HEK293T (cell line): Measurements from ENCODE around the gene CRIM1.

Experiments
- ARNT ChIP-seq: fragments of 450-650 bp; IDR thresholded peaks from 2 replicates; pipeline ENCODE4 v1.6.1; 2017; ENCODE audit warnings: mild to moderate bottlenecking
- BHLHE40 ChIP-seq: fragments of 450-650 bp; IDR thresholded peaks from 2 replicates; pipeline ENCODE4 v1.6.1; 2016; ENCODE audit warnings: mild to moderate bottlenecking, moderate library complexity, borderline replicate concordance
- ELF4 ChIP-seq: fragments of 450-650 bp; IDR thresholded peaks from 2 replicates; pipeline ENCODE4 v1.6.1; 2017; ENCODE audit warnings: antibody characterized with exemption
- FOXA1 ChIP-seq: fragments of 450-650 bp; IDR thresholded peaks from 2 replicates; pipeline ENCODE4 v1.6.1; 2016; ENCODE audit warnings: mild to moderate bottlenecking
- FOXK2 ChIP-seq: fragments of 450-650 bp; IDR thresholded peaks from 2 replicates; pipeline ENCODE4 v1.6.1; 2016; ENCODE audit warnings: mild to moderate bottlenecking
- FOXM1 ChIP-seq: fragments of 450-650 bp; IDR thresholded peaks from 2 replicates; pipeline ENCODE4 v1.6.1; 2017; ENCODE audit warnings: mild to moderate bottlenecking, borderline replicate concordance
- HDGF ChIP-seq: fragments of 450-650 bp; IDR thresholded peaks from 2 replicates; pipeline ENCODE4 v1.6.1; 2017; ENCODE audit warnings: antibody characterized with exemption, borderline replicate concordance
- LEF1 ChIP-seq: fragments of 450-650 bp; IDR thresholded peaks from 2 replicates; pipeline ENCODE4 v1.6.1; 2017; ENCODE audit warnings: mild to moderate bottlenecking, borderline replicate concordance
- SP1 ChIP-seq: fragments of 450-650 bp; IDR thresholded peaks from 2 replicates; pipeline ENCODE4 v1.6.1; 2017
- ZNF384 ChIP-seq: fragments of 450-650 bp; IDR thresholded peaks from 2 replicates; pipeline ENCODE4 v1.6.1; 2016

GRCh38 chr2:36409935-36410334 is 54.4 kb downstream of the CRIM1 start:
- TF ChIP-seq BHLHE40 (no peak), FOXK2 (no peak), ARNT (no peak), SP1 (no peak), FOXA1 (no peak), ZNF384 (no peak), ELF4 (no peak), HDGF (no peak), FOXM1 (no peak), LEF1 (no peak)
